Measurements from ENCODE around the gene POLG. TPM values are rescaled to one million over a fixed set of nuclear protein-coding genes. Genes with fewer than 3 reads are reported as not detected.

The POLG gene
- total RNA-seq, 1 experiment from 2014 or later, result 60.3 TPM

- Mint-ChIP-seq H3K4me3 (no peak overlapping the region), H3K9me3 (no peaks in the 10 kb centered on the region), H3K36me3 (ENCODE audit: insufficient read depth in 1 of 3, low read depth in 3 of 3) (peaks cover 39 to 86% (median 82%) of the 10 kb centered on the region in 3 experiments; a peak in 6 of 7 replicates), H3K27me3 (ENCODE audit: low read depth) (no peaks in the 10 kb centered on the region), H3K4me1 (no peaks in the 10 kb centered on the region), H3K27ac (no peak overlapping the region)
- H3K23me2 ChIP-seq (ENCODE audit: insufficient read length, low read depth, low read length, poor library complexity, severe bottlenecking), result no peaks in the 10 kb centered on the region
- H3K18ac ChIP-seq (ENCODE audit: insufficient read length, low read depth, low read length), result no peak overlapping the region
- H2BK12ac ChIP-seq (ENCODE audit: insufficient read length, low read depth, low read length), result no peak overlapping the region
- H2BK15ac ChIP-seq (ENCODE audit: low read depth, low read length), result no peak overlapping the region
- H3K4me1 ChIP-seq (ENCODE audit: insufficient read depth, low read length), result no peaks in the 10 kb centered on the region
- H4K20me1 ChIP-seq (ENCODE audit: control insufficient read depth, insufficient read depth, insufficient read length), result no peaks in the 10 kb centered on the region
- H3K27me3 ChIP-seq (ENCODE audit: insufficient read depth, low read length), result no peaks in the 10 kb centered on the region
- WGBS (ENCODE audit: extremely low coverage, insufficient read length, low lambda C conversion rate), result no CpG with 5 or more reads among the region's 2 CpGs
- TF ChIP-seq, protein P1, sequence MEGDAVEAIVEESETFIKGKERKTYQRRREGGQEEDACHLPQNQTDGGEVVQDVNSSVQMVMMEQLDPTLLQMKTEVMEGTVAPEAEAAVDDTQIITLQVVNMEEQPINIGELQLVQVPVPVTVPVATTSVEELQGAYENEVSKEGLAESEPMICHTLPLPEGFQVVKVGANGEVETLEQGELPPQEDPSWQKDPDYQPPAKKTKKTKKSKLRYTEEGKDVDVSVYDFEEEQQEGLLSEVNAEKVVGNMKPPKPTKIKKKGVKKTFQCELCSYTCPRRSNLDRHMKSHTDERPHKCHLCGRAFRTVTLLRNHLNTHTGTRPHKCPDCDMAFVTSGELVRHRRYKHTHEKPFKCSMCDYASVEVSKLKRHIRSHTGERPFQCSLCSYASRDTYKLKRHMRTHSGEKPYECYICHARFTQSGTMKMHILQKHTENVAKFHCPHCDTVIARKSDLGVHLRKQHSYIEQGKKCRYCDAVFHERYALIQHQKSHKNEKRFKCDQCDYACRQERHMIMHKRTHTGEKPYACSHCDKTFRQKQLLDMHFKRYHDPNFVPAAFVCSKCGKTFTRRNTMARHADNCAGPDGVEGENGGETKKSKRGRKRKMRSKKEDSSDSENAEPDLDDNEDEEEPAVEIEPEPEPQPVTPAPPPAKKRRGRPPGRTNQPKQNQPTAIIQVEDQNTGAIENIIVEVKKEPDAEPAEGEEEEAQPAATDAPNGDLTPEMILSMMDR (conservative IDR thresholded peaks at IDR 0.05), result no peak
- no peak overlapping the region for H3T11ph ChIP-seq (ENCODE audit: low read length)
- H2AK5ac ChIP-seq (ENCODE audit: insufficient read length, low read length), result no peak overlapping the region
- H3K4me2 ChIP-seq (ENCODE audit: insufficient read depth, insufficient read length, low read length), result no peak overlapping the region
- DNase-seq, result no peak
- no peak overlapping the region for H2BK120ac ChIP-seq (ENCODE audit: low read depth, low read length, poor library complexity, severe bottlenecking)
- H3K56ac ChIP-seq (ENCODE audit: insufficient read length, low read depth, low read length), result no peak overlapping the region
- no peak overlapping the region for H2AFZ ChIP-seq (ENCODE audit: low read length)
- no peak overlapping the region for H3K4ac ChIP-seq (ENCODE audit: low read depth, low read length)
- H3K79me2 ChIP-seq (ENCODE audit: insufficient read depth, low read length), result no peaks in the 10 kb centered on the region
- no peaks in the 10 kb centered on the region for H3K9me3 ChIP-seq (ENCODE audit: control insufficient read depth, low read depth, low read length)
- no peak overlapping the region for H3K27ac ChIP-seq (ENCODE audit: insufficient read length, low read depth, low read length)
- H3K23ac ChIP-seq (ENCODE audit: insufficient read length, low read depth, low read length), result no peak overlapping the region
- H4K91ac ChIP-seq (ENCODE audit: insufficient read length, low read depth, low read length), result no peak overlapping the region
- H2BK5ac ChIP-seq (ENCODE audit: insufficient read length, low read length), result no peak overlapping the region
- no peak overlapping the region for H2BK20ac ChIP-seq (ENCODE audit: low read depth, low read length, poor library complexity, severe bottlenecking)
- no peak overlapping the region for H3K9ac ChIP-seq (ENCODE audit: extremely low read depth, insufficient read length, low read length)
- H3K14ac ChIP-seq (ENCODE audit: insufficient read depth, low read length), result no peak overlapping the region
- H3K79me1 ChIP-seq (ENCODE audit: insufficient read depth, low read depth, low read length, poor library complexity, severe bottlenecking), result no peaks in the 10 kb centered on the region
- H4K5ac ChIP-seq (ENCODE audit: insufficient read length, low read depth, low read length), result no peak overlapping the region
- no peak overlapping the region for H4K8ac ChIP-seq (replicated peaks; ENCODE audit: insufficient read length, low read depth, low read length)
Measured at GRCh38 chr15:89303986-89304385, 30.6 kb downstream of the POLG start.
